GM19351 (cell line): ENCODE results near the gene GLB1L3.
"Not testable (repeated sequence)": the region's sequence is repeated elsewhere in the genome, so short reads cannot be mapped to it uniquely, and the experiment has no call there.

ENCODE experiments used
- ATAC-seq: cut with Tn5 transposase; IDR thresholded peaks from one replicate; pipeline ENCODE4 v1.9.1; 2021; ENCODE audit warnings: mild to moderate bottlenecking, moderate library complexity; ENCODE audit not compliant: unreplicated experiment

The GLB1L3 gene

DNA sequence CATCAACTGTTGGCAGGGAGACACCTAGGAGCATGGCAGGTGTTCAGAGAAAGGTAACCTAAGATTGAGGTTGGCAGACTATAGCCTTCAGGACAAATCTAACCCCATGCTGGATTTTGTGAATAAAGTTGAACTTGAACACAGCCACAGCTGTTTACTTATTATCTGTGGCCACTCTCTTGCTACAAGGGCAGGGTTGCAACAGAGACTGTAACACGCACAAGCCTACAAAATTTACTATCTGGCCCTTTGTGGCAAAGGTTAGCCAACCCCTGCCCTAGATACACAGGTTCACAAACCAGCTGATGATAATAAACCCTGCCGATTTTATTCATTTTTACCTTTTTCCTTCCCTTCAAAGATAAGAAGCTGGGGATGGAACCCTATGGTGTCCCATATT, 25.5 kb upstream of the GLB1L3 start:
- no peak for ATAC-seq

DNA sequence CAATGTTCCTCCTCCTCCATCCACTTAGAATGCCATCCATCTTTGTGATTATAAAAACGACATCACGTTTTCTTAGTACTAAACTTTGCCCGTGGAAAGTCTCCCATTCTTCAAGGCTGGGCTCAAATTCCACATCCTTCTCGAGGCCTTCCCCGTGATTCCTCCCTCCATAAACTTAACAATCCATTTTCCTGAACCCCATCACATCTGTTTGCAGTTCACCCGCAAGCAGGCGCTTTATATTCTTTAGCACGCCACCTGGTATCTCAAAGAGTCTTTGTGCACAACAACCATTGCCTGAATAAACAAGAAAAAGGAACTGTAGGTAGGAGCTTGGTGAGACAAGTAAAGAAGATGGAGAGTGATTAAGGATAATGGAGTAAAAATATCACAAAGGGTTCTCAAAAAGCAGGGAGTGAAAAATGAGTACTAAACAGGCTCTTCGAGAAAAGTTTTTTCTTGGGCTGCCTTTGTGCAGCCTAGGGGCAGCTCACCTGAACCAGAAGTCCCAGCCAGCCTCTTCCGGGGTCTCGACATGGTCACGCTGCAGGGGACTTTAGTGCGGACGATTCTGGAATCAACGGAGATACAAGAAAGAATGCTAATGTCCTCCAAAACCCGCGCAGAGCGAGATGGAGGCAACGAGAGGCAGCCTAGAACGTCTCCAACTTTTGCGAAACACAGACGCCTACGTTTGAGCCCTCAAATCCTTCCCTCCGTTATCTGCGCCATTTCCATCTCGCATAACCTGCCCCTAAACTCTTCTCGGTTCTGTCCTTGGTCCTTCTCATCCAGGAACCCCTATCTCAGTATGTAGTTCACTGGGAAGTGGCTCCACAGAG, 23.6 kb upstream of the GLB1L3 start:
- peak; percentile 26 for ATAC-seq

DNA sequence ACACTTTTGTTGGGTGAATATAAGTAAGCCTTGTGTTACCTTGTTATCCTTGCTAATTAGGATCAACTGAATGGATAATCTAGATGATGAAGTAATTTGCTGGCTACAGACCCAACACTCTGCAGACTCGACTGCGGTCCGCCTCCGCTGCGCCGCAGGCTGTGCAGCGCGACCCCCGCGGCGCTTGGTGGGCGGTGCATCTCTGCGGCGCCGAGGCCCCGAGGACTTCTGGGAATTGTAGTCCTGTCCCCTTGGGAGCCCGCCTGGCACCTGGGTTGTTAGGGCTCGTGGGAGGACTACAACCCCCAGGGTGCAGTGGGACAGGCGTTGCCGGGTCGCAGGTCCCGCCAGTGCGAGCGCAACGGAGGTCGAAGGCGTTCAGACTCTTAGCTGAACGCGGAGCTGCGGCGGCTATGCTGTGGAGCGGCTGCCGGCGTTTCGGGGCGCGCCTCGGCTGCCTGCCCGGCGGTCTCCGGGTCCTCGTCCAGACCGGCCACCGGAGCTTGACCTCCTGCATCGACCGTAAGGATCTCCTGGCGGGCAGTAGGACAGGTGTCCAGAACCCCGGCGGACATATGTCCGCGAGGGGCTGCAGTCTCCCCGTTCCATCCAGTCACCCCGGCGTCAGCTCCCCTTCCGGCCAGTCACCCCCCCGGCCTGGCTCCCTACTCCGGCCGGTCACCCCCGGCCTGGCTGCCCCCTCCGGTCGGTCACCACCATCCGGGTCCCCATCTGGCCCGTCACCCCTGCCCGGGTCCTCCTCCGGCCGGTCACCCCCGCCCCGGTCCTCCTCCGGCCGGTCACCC, 22.8 kb upstream of the GLB1L3 start, which contains the start of the genes ACAD8 and THYN1:
Gene ACAD8, plus strand, starts transcription at position 381 of the 806 bp plus-strand sequence. Its CDS starts 33 bp downstream, at position 414.
Gene THYN1, minus strand, starts transcription at position 165 of the 806 bp plus-strand sequence. CDS start 470 bp downstream, outside the sequence.
- ATAC-seq = peak; percentile 97

DNA sequence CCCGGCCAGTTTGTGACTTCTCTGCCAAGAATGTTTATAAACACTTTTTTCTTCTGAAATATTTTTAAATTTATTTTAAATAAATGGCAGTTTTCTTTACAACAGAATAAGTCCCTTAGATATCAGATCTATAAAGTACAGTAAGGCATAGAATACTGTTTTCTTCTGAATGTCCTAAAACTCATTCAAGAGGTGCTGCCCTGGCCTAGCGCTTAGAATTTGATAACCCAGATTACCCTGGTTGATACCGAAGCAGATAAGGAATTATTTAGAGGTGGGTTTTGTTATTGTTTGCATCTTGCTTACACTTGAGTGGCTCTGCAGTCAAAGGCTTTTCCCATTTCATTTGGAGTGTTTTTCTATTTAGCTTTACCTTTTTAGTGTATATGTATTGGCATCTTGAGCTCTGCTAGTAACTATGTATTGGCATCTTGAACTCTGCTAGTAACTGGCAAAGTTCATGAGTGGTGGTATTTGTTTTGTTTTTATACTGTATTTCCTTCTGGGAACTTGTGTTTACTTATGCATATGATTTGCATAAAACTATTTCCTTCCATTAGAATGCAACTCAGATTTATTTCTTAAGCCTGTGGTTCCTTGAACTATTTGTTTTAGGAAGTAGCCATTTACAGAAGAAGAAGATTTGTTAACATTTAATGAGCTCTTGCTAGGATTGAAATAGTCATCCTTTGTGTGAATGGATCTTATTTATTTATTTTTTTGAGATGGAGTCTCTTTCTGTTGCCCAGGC, 21.6 kb upstream of the GLB1L3 start:
- no peak for ATAC-seq

DNA sequence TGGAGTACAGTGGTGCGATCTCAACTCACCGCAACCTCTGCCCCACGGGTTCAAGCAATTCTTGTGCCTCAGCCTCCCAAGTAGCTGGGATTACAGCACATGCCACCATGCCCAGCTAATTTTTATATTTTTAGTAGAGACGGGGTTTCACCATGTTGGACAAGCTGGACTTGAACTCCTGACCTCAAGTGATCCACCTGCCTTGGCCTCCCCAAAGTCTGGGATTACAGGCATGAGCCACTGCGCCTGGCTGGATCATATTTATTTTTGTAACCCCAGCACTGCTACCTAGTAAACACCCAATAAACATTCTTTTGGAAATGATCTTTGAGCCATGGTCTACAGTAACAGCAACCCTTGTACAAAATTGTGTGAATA, 21.0 kb upstream of the GLB1L3 start:
- ATAC-seq = not testable (repeated sequence)

DNA sequence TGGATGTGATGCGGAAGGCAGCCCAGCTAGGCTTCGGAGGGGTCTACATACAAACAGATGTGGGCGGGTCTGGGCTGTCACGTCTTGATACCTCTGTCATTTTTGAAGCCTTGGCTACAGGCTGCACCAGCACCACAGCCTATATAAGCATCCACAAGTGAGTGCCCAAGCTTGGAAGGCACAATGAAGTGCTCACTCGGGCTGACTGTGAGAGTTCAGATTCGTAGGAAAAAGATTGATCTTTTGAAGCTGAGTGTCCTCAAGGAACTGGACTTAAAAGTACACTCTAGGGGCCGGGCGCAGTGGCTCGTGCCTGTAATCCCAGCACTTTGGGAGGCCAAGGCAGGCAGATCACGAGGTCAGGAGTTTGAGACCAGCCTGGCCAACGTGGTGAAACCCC, 19.1 kb upstream of the GLB1L3 start:
- ATAC-seq = no peak

DNA sequence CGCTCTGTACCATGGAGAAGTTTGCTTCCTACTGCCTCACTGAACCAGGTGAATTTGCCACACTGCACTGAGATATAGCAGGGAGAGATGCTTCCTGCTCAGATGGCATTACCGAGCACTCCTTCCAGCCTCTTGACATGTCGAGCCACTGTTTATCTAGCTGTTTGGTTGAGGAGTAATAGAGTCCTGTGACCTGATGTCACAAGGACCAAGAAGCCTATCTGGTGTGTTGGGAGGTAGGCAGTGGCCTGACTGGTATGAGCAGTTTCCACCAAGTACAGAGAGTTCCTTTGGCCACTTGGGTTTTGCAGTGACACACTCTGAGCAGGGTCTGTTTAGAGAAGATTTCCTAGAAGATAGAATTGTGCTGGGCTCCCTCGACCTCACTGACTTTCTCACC, 17.6 kb upstream of the GLB1L3 start:
- no peak for ATAC-seq

DNA sequence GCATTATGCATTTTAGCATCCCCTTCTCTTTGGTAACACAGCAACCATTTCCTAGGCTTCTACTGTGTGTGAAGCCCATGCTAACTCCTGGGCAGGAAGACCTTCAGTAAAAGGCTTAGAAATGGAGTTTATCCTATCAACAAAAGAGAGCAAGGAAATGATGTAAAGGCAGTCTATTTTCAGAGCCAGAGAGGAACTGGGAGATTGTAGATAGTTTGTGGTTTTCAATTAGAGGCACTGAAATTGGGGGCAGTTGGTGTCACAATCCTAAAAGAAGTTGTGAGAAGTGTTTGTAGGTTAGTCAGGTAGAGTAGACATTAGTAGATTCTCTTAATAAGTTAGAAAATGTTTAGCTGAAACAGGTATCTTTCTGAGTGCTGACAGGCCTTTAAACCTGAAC, 15.7 kb upstream of the GLB1L3 start:
- ATAC-seq = peak; percentile 65

DNA sequence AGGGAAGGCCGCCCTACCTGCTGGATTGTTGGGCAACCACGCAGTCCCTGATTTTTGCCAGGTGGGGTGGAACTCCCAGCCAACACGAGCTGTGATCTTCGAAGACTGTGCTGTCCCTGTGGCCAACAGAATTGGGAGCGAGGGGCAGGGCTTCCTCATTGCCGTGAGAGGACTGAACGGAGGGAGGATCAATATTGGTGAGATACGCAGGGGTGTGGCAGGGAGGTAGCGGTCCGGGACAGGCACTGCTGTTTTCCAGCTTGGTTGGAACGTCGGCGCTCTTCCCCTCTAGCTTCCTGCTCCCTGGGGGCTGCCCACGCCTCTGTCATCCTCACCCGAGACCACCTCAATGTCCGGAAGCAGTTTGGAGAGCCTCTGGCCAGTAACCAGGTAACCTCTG, 15.2 kb upstream of the GLB1L3 start:
- ATAC-seq = no peak

DNA sequence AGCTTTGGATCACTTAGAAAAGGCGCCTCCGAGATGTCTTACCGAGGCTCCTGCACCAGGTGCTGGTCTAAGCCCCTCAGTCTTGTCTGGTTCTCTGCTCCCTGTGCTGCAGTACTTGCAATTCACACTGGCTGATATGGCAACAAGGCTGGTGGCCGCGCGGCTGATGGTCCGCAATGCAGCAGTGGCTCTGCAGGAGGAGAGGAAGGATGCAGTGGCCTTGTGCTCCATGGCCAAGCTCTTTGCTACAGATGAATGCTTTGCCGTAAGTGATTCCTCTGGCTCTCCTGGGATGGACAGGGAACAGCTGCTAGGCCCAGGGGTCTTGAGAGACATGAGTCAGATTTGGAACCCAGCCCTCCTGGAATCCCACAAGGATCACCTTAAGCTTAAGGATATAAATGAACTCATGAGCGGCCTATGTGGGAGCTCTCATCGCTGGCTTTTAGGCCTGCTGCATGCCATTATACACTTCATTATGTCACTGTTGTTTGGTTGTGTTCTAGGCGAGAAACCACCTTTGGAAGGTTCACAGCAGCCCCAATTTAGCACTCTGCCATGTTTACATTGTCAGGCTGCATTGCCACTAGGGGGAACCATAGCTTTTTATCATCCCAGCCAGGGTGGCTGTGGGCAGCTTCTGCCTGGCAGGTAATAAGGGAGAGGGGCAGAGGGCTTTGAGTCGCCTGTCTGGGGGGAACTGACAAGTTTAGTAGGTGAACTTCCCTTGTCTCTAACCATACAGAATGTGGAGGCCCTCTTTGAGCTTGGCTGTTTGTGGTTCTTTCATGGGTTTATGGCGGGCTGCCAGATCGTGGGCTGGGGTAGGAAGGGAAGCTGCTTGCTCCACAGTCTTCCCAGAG, 14.3 kb upstream of the GLB1L3 start:
- peak; percentile 64 for ATAC-seq

DNA sequence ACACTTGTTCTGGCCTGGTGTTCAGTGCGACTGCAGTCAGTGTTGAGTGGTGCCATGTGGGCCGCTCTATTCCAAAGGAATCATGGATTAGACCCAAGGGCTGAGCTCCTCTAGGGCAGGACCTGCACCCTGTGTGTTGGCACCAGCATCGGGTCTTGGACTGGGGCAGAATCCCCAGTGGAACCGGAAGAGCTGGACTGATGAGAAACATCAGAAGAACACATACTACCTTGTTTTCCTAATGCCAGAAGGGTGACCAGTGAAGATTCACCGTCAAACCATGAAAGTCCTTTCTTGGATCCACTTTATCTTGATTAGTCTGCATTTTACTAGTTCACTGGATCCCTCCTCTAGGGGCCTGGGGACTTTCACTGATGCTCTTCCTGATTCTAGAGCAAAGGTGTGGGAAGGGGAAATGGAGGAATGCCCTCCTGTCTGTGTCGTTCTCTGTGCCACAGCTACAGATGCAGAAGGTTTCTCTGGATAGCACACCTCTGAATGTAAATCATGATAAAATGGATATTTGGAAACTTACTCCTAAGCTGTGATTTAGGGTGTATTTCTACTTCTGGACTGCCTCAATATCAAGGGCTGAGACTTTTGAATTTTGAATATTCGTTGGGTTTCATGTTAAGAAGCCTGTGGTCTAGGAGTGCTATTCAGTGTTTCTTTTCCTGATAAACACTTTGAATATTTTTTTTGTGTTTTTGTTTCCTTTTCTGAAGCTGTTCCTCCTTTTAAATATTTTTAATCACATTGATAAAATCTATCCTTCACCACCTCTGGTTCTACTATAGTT, 11.0 kb upstream of the GLB1L3 start:
- no peak for ATAC-seq

DNA sequence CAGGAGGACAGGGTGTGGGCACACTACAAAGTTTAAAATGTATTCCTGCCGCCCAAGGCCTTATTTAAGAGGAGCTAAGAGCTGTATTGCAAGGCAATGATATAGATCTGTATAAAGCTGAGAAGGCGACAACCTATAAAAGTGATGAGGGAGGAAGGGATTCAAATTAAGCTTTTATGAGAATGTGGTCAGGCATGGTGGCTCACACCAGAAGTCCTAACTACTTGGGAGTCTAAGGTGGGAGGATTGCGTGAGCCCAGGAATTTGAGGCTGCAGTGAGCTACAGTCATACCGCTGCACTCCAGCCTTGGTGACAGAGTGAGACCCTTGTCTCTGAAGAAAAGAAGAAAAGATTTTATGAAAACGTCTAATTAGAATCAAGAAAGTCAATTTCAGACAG, 9.7 kb upstream of the GLB1L3 start:
- ATAC-seq = no peak

DNA sequence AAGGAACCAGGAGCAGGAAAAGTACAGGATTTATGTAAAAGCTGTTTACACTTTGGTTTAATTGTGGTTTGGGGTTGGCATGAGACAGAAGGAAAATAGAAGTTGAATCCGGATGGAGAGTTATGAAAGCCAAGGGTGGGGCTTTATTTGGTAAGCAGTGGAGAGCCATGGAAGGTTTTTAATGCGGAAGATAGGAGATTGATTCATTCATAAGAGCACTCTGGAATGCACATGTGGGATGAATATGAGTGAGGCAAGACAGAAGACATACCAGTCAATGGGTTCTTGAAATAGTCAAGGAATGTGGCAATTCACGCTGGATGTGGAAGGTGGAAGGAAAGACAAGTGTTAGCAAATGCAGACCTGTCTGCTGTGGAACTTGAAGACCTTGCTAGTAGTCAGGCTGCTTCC, 9.3 kb upstream of the GLB1L3 start:
- ATAC-seq = no peak

DNA sequence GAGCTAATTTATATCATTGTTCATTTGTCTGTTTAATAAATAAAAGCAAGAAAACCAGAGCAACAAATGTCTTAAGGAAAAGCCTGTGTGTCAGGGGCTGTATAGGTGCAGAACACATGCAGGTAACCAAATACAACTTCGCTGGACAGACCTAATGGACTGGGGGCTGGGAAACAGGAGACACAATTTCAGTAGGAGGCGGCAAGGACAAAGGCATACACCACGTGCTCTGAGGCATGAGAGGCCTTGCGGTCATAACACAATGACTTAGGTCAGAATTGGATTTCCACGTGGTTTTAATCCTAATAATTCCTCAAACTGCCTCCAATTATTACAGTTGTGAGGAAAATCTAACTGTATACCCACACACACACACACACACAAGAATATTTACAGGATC, 8.7 kb upstream of the GLB1L3 start:
- ATAC-seq = no peak

DNA sequence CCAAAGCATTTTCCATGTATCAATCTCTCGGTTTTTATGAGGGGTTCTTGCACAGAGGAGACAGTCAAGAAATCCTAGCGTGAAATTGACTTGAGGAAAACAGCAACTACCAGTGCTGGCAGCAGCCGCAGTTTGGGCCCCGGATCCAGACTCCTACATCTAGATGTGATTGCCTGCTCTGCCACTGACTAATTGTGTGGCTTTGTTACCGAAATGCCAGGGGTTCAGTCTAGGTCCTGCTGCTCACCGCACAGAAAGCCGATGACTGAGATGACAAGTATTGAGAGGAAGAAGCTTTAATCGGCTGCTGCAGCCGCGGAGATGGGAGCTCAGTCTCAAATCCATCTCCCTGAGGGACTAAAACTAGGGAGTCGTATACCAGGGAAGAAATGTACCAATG, 8.2 kb upstream of the GLB1L3 start:
- ATAC-seq = no peak

DNA sequence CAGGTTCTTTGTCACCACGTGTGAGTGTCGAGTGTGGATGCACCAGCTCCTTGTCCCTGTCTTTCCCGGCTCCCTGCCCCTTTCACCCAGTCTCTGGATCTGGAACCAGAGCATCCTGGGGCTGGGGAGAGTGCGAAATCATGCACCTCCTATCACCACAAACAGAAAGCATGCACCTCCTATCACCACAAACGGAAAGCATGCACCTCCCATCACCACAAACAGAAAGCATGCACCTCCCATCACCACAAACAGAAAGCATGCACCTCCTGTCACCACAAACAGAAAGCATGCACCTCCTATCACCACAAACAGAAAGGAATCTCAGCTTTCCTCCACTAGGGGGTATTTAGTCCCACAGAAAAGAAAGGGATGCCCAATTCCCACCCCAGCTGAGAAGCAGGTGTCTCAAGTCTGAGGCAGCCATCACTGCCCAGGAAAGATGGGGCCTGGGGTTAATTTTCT, 5.9 kb upstream of the GLB1L3 start:
- peak; percentile 45 for ATAC-seq

DNA sequence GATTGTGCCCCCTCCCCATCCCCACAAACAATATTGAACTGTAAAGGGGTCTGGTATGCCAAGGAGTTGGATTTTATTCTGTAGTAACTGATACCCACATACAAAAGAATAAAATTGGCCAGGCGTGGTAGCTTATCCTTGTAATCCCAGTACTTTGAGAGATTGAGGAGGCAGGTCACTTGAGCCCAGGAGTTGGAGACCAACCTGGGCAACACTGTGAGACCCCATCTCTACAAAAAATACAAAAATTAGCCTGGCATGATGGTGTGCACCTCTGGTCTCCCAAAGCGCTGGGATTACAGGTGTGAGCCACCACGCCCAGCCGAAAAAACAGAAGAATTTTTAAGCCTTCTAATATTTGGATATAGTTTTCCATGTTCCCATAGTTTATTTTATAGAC, 4.2 kb upstream of the GLB1L3 start:
- ATAC-seq = no peak

DNA sequence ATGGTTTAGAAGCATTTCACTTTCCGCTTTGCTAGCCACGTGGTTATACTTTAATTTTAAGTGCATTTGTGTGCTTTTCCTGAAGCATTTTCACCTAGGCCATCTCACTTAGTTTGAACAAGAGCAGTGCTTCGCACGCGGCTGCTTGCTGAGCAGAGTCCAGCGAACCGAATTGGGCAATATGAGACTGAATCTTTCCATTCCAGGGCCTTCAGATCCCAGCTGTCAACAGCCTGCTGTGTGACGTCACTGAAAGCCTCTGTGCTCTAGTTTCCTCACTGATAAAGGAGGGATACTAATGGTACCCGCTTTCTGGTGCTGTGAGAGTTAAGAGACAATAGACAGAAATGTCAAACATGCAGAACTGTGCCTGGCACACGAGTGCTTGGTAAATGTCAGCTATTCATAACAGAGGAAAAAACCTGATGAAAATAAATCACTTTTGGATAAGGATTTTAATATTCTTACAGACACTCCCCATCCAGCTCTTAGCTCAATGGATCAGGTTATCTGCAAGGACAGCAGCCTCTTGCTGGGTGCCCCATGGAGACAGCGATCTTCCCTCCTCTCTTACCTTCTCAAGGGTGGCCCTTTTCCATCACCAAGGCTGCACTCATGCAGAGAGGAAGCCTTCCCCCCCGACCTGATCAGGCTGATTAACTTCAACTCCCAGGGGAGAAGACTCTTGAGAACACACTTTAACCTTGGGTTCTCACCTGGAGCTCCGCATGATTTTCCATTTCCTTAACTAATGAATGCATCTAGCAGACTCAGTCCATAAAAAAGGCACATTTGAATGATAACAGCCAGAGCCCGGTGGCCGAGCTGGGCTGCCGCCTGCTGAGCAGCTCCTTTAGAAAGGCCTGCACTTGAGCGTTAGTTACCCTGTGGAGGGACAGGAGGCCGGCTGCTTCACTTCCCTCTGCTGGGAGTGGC, 3.5 kb upstream of the GLB1L3 start:
- ATAC-seq = no peak
